GM18951 (cell line): ENCODE measurements around the gene OBSCN.

ENCODE experiments used
- POLR2A ChIP-seq: IDR thresholded peaks from 4 replicates; pipeline ENCODE4 v1.6.1; 2011; ENCODE audit warnings: mild to moderate bottlenecking; ENCODE audit not compliant: insufficient read length, insufficient read depth; ENCODE audit errors: extremely low read depth
- in situ Hi-C: fragments of 300-500 bp; cut with MboI; formaldehyde crosslinking; loops from one replicate; pipeline ENCODE4 v1.12.0; 2022; ENCODE audit warnings: low sequenced_read_pairs, mixed read lengths, inconsistent platforms; ENCODE audit not compliant: unreplicated experiment

Gene OBSCN

GRCh38 chr1:228410015-228410414 lies 202.2 kb downstream of the OBSCN start:
- no peak for TF ChIP-seq POLR2A
- in situ Hi-C loops = no loop called here

GRCh38 chr1:228410671-228411070 lies 202.8 kb downstream of the OBSCN start:
- in situ Hi-C loops = no loop called here
- no peak for TF ChIP-seq POLR2A

GRCh38 chr1:228411121-228411520 lies 203.3 kb downstream of the OBSCN start:
- in situ Hi-C loops = no loop called here

GRCh38 chr1:228411548-228412430 lies 203.9 kb downstream of the OBSCN start:
- TF ChIP-seq POLR2A = no peak
- in situ Hi-C loops = no loop called here

More at GRCh38 chr1:228411121-228411520, 203.3 kb downstream of the OBSCN start:
- no peak for TF ChIP-seq POLR2A

- in situ Hi-C loops = no loop called here
- TF ChIP-seq POLR2A = no peak
These were observed 205.6 kb downstream of the OBSCN start for GRCh38 chr1:228413241-228414010.

GRCh38 chr1:228414511-228415211 lies 206.8 kb downstream of the OBSCN start:
- no peak for TF ChIP-seq POLR2A
- in situ Hi-C loops = no loop called here

- in situ Hi-C loops = no loop called here
- TF ChIP-seq POLR2A = no peak
These were observed 207.4 kb downstream of the OBSCN start for GRCh38 chr1:228415221-228415620.

GRCh38 chr1:228415853-228416216 lies 208.0 kb downstream of the OBSCN start:
- no peak for TF ChIP-seq POLR2A
- in situ Hi-C loops = no loop called here

GRCh38 chr1:228416217-228416933 lies 208.5 kb downstream of the OBSCN start, which contains the start of gene TRIM17:
TRIM17 (minus strand) TSS chr1:228416861; CDS start chr1:228415072, 1,789 bp downstream.
- in situ Hi-C loops = no loop called here
- no peak for TF ChIP-seq POLR2A

GRCh38 chr1:228417061-228417460 lies 209.2 kb downstream of the OBSCN start:
- TF ChIP-seq POLR2A = no peak
- in situ Hi-C loops = no loop called here

- TF ChIP-seq POLR2A = no peak
- in situ Hi-C loops = no loop called here
These were observed 209.8 kb downstream of the OBSCN start for GRCh38 chr1:228417483-228418203.
